Fibroblast of skin of right biceps (primary cell): ENCODE data around the gene IFIT2.

Experiments
- DNase-seq: peaks from one replicate; pipeline ENCODE4 v3.0.0-alpha.2; 2013

Gene IFIT2

DNA sequence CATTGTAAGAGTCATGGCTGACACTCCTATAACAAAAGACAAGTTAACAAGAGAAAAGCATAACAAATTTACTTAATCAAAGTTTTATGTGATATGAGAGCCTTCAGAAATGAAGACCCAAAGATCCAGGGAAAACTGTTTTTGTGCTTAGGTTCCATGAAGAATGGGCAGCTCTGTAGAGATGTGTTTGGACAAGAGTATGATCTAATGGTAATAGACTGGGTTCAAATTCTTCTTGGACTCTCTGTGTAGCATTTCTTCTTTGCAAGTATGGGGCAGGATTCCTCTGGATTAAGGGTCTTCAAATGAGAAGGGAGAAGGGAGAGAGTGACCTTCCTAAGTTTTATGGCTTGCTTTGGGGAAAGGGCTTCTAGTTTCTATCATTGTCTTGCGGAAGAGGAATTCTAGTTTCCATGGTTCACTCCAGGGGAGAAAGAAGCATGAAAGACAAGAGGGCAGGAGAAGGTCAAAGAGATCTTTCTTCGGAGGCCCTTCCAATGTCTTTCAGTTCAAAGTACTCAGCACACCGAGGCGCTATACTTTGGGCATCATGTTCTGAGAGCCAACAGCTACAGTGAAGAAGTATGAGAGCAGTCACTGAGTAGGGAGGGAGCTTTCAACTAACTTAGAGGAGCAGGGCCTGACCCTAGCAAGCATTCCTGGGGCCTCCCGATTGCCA, 41.4 kb downstream of the IFIT2 start:
- no peak for DNase-seq

DNA sequence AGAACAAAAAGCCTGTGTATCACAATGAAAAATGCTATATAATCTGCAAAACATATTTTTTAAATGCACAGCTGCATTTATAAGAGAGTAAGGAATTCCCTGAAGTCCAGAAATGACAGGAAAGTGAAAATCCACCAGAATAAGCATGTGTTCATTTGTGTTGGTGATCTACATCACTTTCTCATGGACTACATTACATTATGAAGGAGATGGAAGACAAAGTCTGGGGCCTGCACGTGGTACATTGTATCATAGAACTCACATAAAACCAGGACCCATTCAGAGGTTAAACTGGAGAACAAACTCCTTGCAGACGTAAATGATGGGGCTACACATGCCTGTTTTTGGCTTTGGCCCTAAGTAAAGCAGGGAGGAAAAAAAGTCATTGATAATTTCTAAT, 42.3 kb downstream of the IFIT2 start:
- DNase-seq: no peak

DNA sequence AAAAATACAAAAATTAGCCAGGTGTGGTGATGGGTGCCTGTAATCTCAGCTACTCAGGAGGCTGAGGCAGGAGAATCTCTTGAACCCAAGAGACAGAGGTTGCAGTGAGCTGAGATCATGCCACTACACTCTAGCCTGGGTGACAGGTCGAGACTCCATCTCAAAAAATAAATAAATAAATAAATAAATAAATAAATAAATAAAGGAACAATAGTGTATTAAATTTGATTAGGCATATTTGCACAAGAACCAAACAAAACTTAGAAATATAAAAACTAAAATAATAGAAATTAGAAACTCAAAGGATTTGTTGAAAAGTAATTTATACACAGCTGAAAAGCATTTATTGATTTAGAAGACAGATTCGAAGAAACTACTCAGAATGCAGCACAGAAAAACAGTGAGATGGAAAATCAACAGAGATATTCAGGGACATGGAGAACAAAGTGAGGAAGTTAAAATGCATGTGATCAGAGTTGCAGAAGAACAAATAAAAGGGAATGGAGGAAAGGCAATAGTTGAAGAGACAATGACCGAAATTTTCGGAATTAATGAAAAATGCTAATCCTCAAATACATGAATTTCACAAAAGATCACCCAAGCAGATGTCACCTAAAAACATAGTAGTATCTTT, 43.6 kb downstream of the IFIT2 start:
- no peak for DNase-seq

DNA sequence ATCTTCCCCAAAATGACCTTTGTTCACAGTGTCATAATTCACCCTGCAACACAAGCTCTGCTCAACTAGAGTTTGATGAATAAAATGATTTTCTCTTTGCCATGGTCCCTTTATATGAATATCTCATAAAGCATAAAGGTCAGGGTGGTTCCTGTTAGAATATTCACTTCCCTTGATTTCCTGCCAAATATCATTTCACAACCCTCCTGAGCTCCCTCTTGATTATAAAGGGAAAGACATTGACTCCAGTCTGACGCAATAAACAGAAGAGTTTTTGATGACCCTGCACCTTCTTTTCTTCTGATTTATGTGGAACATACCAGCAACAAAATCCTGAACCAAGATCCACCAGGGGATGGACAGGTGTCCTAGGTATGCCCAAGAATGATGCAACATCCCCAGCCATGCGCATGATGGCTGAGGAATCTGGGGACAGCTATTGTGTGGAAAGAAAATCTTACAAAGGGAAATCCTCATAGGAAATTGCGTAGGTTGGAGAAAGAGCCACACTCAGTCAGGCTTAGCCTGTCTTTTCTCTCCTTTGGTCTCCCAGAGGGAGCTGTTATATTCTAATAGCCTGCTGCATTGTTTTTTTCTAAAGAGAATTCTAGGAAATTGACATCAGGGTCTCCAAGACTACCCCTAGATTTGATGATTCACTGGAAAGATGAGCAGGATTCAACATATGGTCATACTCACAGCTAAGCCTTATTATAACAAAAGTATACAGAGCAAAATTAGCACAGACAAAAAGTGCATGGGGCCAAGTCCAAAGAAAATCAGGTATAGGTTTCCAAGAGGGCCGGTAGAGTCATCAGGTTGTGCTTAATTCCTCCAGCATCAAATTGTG, 44.8 kb downstream of the IFIT2 start:
- DNase-seq: peak; percentile 54

DNA sequence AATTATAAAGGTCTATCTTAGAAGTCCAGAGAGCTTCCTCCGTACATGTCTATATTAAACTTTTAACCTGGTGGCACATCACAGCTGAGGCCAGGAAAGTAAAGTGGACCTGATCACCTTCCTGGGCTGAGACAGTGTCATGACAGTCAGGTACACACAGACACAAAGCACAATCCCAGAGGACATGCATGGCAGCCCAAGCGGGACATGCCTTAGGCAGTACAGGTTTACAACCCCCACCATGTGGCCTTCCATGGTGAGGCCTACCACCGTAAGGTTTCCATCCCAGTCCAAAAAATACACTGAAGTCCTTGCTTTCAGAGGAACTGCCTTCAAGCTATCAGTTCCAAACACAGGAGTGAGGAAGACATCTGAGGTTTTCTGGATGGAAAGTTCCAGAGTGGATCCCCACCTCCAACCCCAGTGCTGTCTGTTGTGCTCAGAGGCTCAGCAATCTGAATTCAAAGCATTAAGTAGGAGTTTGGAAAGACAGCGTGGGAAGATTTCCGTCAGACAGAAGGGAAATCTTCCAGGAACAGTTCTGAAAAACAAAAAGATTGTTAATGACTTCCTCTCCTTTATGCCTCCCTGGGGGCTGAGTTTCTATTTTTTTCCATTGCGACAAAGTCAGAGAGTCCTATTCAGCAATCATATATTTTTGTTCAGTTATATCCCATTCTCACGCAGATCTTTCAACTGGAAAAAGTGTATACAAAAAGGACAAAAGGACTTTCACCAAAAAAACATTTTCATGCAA, 46.0 kb downstream of the IFIT2 start:
- DNase-seq: peak; percentile 46

DNA sequence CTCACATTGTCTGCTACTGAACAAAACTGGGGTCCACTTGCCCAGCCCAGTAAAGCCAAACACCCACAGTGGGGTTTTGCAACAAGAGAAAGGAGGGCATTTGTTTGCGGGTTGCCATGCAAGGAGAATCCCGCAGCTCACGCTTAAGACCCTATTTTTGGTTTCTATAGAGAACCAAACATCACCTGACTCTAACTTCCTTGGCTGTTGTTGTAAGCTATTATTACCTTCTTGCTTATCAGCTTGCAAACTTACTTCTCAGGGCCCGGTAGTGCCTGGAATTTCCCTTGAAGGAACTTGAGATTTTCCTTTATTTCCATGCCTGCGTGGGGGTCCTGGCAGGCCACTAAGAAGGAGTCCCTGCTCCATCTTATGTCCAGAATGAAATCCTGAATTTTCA, 46.6 kb downstream of the IFIT2 start:
- no peak for DNase-seq

DNA sequence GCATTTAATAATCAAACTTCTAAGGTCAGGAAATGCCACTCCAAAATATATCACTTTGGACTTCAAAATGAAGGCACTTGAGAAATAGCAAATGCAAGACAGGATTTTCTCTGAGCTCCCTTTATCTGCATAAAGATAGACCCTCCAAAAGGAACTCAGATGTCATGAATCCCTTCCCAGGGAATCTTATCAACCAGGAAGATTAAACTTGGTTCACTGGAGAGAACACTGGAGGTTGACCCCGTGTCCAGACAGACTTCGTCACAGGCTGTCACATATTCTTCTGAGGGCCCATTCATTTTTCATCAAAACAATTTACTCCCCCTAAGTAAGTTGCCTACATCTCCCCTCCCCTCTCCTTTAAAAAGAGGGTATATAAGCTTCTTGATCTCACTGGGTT, 47.1 kb downstream of the IFIT2 start:
- no peak for DNase-seq

DNA sequence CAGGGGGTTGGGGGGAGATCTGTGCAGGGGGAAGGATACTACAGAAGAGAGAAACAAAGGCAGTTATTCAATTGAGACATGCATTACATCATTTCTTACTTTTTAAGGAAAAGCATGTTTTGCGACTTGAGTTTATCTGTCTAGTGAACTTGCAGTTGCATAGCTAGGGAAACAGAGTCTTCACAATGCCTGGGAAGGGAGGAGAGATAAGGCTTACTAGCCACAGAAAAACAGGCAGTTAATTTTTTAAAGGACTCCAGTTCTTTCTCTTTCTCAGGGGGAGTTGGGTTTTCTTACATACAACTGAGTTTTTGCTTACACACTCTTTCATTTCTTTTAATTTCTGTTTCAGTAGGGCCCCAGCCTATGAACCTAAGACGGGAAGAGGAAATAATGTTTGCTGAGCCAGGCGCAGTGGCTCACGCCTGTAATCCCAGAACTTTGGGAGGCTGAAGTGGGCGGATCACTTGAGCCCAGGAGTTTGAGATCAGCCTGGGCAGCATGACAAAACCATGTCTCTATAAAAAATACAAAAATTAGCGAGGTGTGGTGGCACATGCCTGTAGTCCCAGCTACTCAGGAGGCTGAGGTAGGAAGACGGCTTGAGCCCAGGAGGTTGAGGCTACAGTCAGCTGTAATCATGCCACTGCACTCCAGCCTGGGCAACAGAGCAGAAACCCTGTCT, 48.9 kb downstream of the IFIT2 start:
- peak; percentile 27 for DNase-seq

DNA sequence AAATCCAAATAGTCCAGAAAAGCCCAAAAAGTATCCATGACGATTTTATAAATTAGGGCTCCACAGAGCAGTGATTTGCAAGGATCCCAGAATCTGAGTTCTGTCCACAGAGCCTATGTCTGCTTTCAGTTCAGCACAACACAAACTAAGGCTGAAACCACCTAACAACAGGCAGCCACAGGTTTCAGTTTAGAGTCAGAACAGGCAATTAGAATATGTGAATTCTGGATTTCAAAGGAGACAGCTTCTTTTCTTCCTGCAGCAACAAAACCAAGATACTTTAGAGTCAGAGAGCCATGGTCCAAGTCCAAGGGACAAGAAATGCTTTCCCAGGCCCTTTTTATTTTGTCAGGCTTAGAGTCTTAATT, 49.5 kb downstream of the IFIT2 start:
- no peak for DNase-seq

DNA sequence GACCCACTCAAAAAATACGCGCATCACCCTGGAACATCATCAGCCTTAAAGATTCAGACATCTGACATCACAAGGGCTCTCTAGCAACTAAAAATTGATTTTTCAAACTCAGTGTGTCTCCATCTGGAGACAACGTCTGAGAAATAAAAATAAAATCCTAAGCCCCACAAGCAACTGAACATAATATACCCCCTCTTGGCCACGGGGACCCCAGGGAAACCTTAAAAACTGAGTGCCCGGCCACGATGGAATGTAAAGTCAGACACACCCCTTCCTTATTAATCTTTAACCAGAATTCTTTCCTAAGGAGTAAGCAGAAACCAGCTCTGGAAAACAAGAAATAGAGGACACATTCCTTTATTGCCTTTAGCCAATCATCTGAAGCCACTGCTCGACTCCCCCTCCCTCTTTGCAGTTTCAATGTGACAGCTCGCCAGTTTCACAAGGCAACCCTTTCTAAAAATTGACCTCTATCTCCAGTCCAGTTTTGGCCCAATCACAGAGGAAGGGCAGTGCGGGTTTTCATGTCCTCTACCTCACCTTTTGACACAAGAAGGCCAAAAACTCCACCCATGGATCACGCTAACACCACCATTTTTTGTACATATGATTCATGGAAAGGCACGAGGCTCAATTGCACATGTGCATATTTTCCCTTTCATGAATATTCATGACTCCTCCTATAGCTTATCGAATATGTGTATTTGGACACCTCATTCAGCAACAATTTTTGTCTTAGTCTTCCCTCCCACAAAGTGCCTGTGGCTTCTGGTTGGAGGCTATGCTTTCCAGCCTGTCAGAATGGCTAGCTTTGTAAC, 50.1 kb downstream of the IFIT2 start:
- peak; percentile 98 for DNase-seq

DNA sequence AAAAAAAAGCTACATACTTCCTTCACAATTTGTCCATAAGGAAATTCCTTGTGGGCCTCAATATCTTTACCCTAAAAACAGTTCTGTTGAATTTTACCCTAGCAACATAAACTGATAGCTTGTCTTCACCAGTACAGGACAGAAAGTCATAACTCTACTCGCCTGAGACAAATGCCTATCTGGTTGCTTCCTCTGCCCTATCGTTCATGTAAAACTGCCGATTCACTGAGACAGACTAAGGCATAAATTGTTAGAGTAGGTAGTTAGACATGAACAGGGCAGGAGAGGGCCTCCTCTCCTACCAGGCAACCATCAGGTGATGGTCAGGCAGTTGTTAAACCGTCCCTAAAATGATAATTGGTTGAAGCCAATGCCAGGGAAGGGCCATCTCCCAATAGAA, 51.0 kb downstream of the IFIT2 start:
- peak; percentile 53 for DNase-seq

DNA sequence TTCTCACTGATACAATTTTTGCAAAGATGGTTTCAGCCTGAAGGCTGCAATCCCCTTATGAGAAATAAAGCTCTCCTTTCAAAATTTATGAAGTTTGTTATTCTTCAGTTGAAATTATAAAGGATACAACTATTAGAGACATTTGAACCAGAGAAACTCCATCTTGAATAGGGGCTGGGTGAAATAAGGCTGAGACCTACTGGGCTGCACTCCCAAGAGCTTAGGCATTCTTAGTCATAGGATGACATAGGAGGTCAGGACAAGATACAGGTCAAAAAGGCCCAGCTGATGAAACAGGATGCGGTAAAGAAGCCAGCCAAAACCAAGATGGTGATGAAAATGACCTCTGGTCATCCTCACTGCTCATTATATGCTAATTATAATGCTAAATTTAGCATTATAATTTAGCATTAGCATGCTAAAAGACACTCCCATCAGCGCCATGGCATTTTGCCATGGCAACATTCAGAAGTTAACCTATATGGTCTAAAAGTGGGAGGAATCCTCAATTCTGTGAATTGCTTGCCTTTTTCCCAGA, 53.6 kb downstream of the IFIT2 start:
- DNase-seq: peak; percentile 74

DNA sequence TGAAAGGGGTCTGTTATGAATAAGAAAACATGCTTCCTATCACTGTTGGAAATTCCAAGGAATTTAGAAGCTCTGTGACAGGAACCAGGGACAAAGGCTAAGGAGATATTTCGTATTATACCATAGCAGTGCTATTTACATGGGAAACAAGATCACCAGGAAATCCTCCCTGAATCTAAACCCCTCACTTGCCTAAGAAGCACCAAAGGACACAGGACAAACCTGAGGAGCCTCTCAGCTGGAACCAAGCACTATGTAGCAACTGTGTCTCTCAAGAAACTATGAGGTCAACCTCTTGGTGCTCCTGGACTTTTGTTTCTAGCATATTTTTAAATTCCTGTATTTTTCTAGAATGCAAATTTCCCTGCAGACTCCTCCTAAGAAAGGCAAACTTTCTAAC, 55.2 kb downstream of the IFIT2 start:
- no peak for DNase-seq

DNA sequence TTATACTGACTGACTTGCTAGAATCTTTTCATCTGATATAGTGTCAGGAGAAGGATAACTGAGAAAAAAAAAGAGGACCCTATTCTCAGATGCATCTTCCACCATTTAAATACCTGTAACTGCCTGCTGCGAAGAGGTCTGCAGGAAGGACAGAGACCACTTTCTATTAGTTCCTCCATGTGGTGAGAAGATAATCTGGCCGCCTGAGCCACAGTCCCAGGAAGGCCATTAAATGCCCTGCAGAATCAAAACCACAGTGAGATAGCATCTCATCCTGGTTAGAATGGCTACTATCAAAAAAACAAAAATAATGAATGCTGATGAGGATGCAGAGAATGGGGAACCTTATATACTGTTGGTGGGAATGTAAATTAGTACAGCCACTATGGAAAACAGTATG, 56.1 kb downstream of the IFIT2 start:
- no peak for DNase-seq
